GM12875 (cell line): ENCODE measurements around the gene RPS8.

ENCODE experiments used
- H3K4me3 ChIP-seq: one replicate; pipeline ENCODE4 v1.5.1; 2011; ENCODE audit warnings: low read depth, low read length, control low read depth
- CTCF ChIP-seq: IDR thresholded peaks from 2 replicates; pipeline ENCODE4 v1.5.1; 2011; ENCODE audit warnings: low read depth, mild to moderate bottlenecking, control low read depth, inconsistent platforms, low read length, moderate library complexity, borderline replicate concordance; ENCODE audit not compliant: insufficient read depth

Gene RPS8

GRCh38 chr1:44799770-44800584 is 24.6 kb downstream of the RPS8 start, which contains the start of gene PLK3:
PLK3 (plus strand) TSS chr1:44800377; CDS start chr1:44800464, 87 bp downstream.
- peak within 1 kb of the TSS; percentile 83 for H3K4me3 ChIP-seq
- TF ChIP-seq CTCF, result peak; percentile 94

GRCh38 chr1:44801491-44802305 is 26.4 kb downstream of the RPS8 start:
- TF ChIP-seq CTCF, result no peak
- peak overlapping the region; percentile 29 for H3K4me3 ChIP-seq

DNA sequence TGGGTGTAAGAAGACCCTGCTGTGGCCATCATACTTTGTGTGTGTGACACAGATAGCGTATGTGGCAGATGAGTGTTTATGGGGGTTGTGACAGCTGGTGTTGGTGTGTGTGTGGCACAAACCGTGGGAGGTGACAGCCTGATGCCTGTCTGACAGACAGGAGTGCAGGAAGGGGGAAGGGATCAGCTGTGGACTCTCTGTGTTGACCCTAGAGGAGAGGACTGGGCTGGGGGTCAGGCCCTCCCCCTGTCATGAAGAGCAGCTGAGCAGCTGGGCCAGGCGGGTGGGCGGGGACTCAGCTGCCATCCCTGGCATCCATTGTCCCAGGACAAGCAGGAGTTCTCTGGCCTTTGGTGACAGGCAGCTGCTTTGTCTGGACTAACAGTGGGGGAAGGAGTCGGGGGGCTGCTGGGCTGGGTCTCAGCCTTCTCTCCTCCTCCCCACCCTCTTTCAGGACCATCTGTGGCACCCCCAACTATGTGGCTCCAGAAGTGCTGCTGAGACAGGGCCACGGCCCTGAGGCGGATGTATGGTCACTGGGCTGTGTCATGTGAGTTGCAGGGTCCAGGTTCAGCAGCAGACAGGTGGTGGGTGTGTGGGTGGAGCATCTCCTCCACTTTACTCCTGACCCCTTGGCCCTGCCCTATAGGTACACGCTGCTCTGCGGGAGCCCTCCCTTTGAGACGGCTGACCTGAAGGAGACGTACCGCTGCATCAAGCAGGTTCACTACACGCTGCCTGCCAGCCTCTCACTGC is 27.1 kb downstream of the RPS8 start:
- no peak overlapping the region for H3K4me3 ChIP-seq
- TF ChIP-seq CTCF, result no peak

DNA sequence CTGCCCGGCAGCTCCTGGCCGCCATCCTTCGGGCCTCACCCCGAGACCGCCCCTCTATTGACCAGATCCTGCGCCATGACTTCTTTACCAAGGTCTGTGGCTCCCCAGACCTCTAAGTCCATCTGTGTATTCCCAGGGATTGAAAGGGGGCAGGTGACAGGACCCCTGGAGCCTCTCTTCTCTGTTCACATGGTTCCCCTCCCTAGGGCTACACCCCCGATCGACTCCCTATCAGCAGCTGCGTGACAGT is 27.6 kb downstream of the RPS8 start:
- H3K4me3 ChIP-seq, result no peak overlapping the region

DNA sequence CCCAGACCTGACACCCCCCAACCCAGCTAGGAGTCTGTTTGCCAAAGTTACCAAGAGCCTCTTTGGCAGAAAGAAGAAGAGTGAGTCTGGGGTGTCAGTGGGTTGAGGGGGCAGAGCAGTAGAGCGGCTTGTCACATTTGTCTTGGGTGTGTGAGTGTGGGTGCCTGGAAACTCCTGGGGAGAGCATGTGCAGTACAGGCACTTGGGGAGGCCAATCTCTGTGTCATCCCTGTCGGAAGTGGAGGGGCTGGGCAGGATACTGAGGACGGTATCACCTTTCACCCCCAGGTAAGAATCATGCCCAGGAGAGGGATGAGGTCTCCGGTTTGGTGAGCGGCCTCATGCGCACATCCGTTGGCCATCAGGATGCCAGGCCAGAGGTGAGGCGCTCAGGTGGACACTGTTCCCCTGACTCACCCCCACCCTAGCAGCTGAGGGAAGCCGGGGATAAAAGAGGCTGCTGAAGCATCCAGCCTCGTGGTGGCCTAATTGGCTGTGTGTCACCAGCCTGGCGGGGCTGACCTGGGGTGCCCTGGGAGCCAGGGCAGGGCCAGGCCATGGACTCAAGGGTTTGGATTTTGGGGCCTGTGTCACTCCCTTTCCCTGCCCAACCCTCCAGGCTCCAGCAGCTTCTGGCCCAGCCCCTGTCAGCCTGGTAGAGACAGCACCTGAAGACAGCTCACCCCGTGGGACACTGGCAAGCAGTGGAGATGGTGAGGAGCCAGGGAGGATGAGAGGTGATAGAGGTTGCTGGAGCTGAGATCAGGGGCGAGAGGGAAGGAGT is 28.2 kb downstream of the RPS8 start:
- H3K4me3 ChIP-seq, result no peak overlapping the region
- TF ChIP-seq CTCF, result no peak

More for the DNA sequence above, 27.6 kb downstream of the RPS8 start:
- no peak for TF ChIP-seq CTCF

DNA sequence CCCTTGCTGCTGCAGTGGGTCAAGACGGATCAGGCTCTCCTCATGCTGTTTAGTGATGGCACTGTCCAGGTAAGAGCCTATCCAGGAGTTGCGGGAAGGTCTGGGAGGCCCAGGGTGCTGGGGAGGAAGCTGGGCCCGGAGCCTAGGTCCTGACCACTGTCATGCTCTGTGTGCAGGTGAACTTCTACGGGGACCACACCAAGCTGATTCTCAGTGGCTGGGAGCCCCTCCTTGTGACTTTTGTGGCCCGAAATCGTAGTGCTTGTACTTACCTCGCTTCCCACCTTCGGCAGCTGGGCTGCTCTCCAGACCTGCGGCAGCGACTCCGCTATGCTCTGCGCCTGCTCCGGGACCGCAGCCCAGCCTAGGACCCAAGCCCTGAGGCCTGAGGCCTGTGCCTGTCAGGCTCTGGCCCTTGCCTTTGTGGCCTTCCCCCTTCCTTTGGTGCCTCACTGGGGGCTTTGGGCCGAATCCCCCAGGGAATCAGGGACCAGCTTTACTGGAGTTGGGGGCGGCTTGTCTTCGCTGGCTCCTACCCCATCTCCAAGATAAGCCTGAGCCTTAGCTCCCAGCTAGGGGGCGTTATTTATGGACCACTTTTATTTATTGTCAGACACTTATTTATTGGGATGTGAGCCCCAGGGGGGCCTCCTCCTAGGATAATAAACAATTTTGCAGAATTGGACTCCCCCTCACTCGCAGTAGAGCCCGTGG is 30.1 kb downstream of the RPS8 start:
- no peak for TF ChIP-seq CTCF
- no peak overlapping the region for H3K4me3 ChIP-seq
